ENCODE measurements around the gene UNC80. TPM values are rescaled to one million over a fixed set of nuclear protein-coding genes. Genes with fewer than 3 reads are reported as not detected.
A peak's percentile ranks its signal among the peaks of the same experiment; 100 is the strongest.

Gene UNC80
- polyA plus RNA-seq, 3 donors = under 0.01 TPM; not detected in 2

- H3K9ac ChIP-seq (ENCODE audit: insufficient read depth, low read length, poor library complexity, severe bottlenecking) = no peak overlapping the region
- intact Hi-C loops (cut with micrococcal nuclease) = no loop called here
- H3K4me2 ChIP-seq (replicated peaks; ENCODE audit: extremely low read depth, low read length, poor library complexity, severe bottlenecking) = no peak overlapping the region
- no peak overlapping the region for H3K4me3 ChIP-seq (replicated peaks in 1 of 3; ENCODE audit: low read depth in 2 of 3, low read length in 3 of 3)
- H2AFZ ChIP-seq (ENCODE audit: insufficient read depth, low read depth, low read length, poor library complexity, severe bottlenecking) = no peak overlapping the region
- no peaks in the 10 kb centered on the region for H4K20me1 ChIP-seq (ENCODE audit: insufficient read depth, low read length)
- Mint-ChIP-seq H3K36me3 (peaks cover 26 to 33% of the 10 kb centered on the region in 2 donors), H3K4me1 (no peaks in the 10 kb centered on the region), H3K4me3 (no peak overlapping the region), H3K27ac (peak overlapping the region in 1 of 7 donors; percentile 3), H3K9me3 (no peaks in the 10 kb centered on the region), H3K27me3 (ENCODE audit: low read depth in 3 of 3) (no peaks in the 10 kb centered on the region)
- no peak overlapping the region for H3K27ac ChIP-seq (ENCODE audit: low read depth in 1 of 2, low read length in 2 of 2)
- TF ChIP-seq CTCF (IDR thresholded peaks at IDR 0.05) = no peak
- H3K9me3 ChIP-seq (replicated peaks in 1 of 2; ENCODE audit: control insufficient read depth in 1 of 2, insufficient read depth in 1 of 2, low read length in 2 of 2) = no peaks in the 10 kb centered on the region
- no peaks in the 10 kb centered on the region for H3K27me3 ChIP-seq (ENCODE audit: control insufficient read depth in 2 of 2, insufficient read depth in 2 of 2, low read length in 2 of 2)
- 94% methylated on average over 2 of the region's 2 CpGs for WGBS (ENCODE audit: insufficient coverage)
- no peaks in the 10 kb centered on the region for H3K79me2 ChIP-seq (ENCODE audit: insufficient read depth, low read length)
- no peak for DNase-seq
- H3K4me1 ChIP-seq (ENCODE audit: control insufficient read depth in 1 of 2, insufficient read depth in 2 of 2, low read length in 2 of 2) = no peaks in the 10 kb centered on the region
- peaks cover 2 to 22% of the 10 kb centered on the region in 2 donors for H3K36me3 ChIP-seq (replicated peaks in 1 of 2; ENCODE audit: control insufficient read depth in 1 of 2, insufficient read depth in 2 of 2, low read length in 2 of 2)
These were observed 262.6 kb downstream of the UNC80 start for GRCh38 chr2:210034087-210034683.

- 100% methylated on average over 3 of the region's 4 CpGs for WGBS (ENCODE audit: insufficient coverage)
- Mint-ChIP-seq H3K36me3 (peaks cover 21 to 26% of the 10 kb centered on the region in 2 donors), H3K9me3 (no peaks in the 10 kb centered on the region), H3K4me1 (no peaks in the 10 kb centered on the region), H3K4me3 (no peak overlapping the region), H3K27ac (no peak overlapping the region), H3K27me3 (ENCODE audit: low read depth in 3 of 3) (no peaks in the 10 kb centered on the region)
- Histone ChIP-seq H3K27me3 (ENCODE audit: control insufficient read depth in 2 of 2, insufficient read depth in 2 of 2, low read length in 2 of 2) (no peaks in the 10 kb centered on the region), H3K36me3 (replicated peaks in 1 of 2; ENCODE audit: control insufficient read depth in 1 of 2, insufficient read depth in 2 of 2, low read length in 2 of 2) (peaks cover 8 to 32% of the 10 kb centered on the region in 2 donors), H3K9ac (ENCODE audit: insufficient read depth, low read length, poor library complexity, severe bottlenecking) (no peak overlapping the region), H3K79me2 (ENCODE audit: insufficient read depth, low read length) (no peaks in the 10 kb centered on the region), H2AFZ (ENCODE audit: insufficient read depth, low read depth, low read length, poor library complexity, severe bottlenecking) (no peak overlapping the region), H3K4me3 (replicated peaks in 1 of 3; ENCODE audit: low read depth in 2 of 3, low read length in 3 of 3) (no peak overlapping the region), H3K4me2 (replicated peaks; ENCODE audit: extremely low read depth, low read length, poor library complexity, severe bottlenecking) (no peak overlapping the region), H3K4me1 (ENCODE audit: control insufficient read depth in 1 of 2, insufficient read depth in 2 of 2, low read length in 2 of 2) (no peaks in the 10 kb centered on the region), H4K20me1 (ENCODE audit: insufficient read depth, low read length) (no peaks in the 10 kb centered on the region), H3K27ac (ENCODE audit: low read depth in 1 of 2, low read length in 2 of 2) (no peak overlapping the region), H3K9me3 (replicated peaks in 1 of 2; ENCODE audit: control insufficient read depth in 1 of 2, insufficient read depth in 1 of 2, low read length in 2 of 2) (no peaks in the 10 kb centered on the region)
- DNase-seq = no peak
- no peak for TF ChIP-seq CTCF (IDR thresholded peaks at IDR 0.05)
- intact Hi-C loops (cut with micrococcal nuclease) = no loop called here
These were observed 264.0 kb downstream of the UNC80 start for GRCh38 chr2:210035679-210036078.
